Ramos (cell line): Measurements from ENCODE around the gene ZNF532.
"Not testable (repeated sequence)": the region's sequence is repeated elsewhere in the genome, so short reads cannot be mapped to it uniquely, and the experiment has no call there.

ENCODE experiments used
- in situ Hi-C: fragments of 300-500 bp; cut with MboI; formaldehyde crosslinking; loops from one replicate; pipeline ENCODE4 v1.14.3; 2022; ENCODE audit warnings: low sequenced_read_pairs; ENCODE audit not compliant: unreplicated experiment

Gene ZNF532

DNA sequence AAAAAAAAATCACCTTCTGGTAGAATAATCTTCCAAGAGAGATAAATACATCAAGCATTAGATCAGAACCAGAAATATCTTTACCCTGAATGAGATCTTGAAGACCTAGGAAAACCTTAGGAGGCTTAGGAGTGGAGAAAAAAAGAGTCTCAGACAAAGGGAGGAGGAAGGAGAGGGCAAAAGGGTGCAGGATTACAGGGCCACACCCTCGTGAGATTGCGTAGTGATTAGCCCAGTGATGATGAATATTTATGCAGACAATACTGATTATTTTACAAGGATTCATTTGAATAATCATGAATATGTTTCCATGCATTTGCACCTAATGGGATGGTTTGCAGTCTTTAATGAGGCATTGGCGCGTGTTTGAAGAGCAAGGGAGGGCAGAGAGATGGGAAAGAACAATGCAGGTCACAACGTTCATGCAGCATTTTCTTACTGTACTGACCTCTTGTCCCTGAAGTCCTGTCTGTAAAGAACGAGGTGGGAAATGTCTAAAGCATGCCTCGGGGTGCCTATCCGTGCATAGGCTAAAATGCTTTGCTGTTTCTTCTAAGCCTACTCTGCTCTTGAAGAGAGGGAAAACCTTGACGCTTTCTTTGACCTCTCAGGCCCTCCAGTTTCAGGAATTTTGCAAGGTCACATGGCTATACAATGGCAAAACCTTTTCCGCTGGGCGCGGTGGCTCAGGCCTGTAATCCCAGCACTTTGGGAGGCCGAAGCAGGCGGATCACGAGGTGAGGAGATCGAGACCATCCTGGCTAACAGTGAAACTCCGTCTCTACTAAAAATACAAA lies 18.6 kb upstream of the ZNF532 start:
- in situ Hi-C loops = no loop called here

DNA sequence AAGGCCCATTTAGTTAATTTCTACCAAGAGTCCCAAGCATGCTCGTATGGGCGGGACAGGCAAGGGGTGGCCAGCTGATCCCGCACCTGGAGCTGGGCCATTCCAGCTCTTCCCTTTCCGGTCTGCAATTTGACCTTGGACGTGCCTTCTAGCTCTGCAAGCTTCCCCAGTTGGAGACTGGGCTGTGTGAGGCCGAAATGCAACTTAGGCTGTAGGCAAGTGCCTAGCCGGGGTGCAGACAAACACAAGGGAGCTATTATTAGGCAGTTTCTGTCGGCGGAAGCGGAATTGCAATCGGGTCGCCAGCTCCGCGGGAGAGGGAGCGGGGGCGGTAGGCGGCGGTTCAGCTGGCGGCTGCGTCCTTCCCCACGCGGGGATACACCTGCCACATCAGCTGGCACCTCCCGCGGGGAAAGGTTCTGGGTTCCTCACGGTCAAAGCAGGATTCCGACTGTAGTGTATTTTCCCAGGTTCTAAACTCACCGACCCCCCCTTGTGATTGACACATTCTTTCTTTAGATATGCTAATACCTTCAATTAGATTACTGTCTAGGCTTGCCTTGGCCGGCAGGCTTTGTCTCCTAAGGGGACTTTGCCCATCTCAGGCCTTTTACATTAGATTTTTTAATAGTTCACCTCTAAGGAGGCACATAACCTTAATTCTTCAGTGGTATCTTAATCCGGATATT lies 17.1 kb upstream of the ZNF532 start:
- in situ Hi-C loops = no loop called here

DNA sequence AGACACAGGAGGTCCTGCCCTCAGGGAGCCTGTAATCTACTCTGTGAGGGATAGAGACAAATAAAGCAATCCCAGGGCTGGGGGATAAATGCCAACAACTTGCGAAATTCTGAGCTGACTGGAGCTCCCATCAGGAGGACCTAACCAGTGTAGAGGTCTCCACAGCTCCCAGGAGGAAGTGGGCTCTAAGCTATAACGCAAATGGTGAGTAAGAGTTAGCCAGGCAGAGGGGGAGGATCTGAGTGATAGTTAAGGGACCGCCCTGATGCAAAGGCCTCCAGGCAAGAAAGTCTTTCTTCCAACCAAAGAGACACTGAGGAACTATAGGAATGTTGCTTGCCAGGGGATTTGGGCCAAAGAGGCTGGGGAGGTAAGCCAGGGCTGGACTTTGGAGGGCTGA lies 16.0 kb upstream of the ZNF532 start:
- in situ Hi-C loops = no loop called here

DNA sequence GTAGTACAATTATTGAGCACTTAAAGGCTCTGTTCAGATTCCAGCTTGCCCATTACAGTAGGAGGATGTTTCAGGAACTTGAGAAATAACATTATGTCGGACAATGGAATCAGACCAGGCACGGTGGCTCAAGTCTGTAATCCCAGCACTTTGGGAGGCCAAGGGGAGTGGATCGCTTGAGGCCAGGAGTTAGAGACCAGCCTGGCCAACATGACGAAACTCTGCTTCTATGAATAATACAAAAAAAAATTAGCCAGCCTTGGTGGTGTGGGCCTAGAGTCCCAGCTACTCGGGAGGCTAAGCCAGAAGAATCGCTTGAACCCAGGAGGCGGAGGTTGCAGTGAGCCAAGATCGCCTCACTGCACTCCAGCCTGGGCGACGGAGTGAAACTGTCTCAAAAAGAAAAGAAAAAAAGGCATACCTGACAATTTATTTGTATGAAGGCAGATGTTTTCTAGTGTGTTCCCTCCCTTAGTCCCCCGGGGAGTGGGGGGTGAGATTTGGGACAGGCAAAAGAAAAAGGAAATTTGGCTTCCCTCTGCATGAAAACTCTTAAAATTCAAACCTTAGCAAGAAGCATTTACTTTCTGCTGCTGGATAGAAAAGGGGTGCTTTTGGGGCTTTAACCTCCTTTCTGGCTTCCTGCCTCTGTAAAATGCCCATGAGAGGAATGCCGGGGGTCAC lies 13.7 kb upstream of the ZNF532 start:
- in situ Hi-C loops = no loop called here

DNA sequence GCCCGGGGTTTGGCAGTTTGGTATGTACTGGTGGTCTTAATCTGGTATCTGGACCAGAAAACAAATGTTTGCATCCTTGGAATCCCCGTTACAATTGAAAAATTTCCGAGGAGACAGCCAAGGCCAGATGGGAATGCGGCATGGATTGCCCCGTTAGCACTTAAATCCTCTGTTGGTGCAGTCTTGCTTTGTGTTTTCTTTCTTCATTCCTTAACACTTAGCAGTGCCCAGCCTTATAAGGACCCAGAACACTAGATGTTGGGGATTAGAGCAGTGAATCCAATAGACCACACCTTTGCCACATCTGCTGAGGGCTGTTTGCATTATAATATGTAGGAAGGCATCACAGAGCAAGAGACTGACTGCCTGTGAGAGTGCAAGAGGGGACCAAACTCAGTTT lies 12.8 kb upstream of the ZNF532 start:
- in situ Hi-C loops = no loop called here

DNA sequence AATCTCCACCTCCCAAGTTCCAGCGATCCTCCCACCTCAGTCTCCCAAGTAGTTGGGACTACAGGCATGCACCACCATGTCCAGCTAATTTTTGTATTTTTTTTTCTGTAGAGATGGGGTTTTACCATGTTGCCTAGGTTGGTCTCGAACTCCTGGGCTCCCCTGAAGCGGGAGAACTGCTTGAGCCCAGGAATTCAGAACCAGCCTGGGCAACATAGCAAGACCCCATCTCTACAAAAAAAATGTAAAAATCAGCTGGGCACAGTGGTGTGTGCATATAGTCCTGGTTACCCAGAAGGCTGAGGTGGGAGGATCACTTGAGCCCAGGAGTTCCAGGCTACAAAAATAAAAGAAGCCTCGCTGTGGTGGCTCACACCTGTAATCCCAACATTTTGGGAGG lies 12.0 kb upstream of the ZNF532 start:
- in situ Hi-C loops = no loop called here

DNA sequence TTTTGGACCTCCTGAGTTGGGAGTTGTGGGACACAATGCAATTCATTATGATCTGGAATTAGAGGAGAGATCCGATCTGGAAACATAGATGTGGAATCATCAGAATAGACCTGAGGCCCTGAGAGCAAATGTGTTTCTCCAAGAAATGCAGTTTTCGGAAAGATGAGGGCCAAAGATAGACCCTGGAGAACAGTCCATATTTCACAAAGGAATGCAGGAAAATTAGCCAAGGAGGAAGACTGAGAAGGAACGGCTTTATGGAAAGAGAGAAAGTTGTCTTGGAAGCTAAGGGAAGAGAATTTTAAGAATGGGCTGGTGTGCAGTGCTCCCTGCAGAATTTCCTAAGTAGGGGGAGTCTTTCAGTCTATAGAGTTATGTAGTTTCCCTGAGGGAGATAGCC lies 11.1 kb upstream of the ZNF532 start:
- in situ Hi-C loops = no loop called here

DNA sequence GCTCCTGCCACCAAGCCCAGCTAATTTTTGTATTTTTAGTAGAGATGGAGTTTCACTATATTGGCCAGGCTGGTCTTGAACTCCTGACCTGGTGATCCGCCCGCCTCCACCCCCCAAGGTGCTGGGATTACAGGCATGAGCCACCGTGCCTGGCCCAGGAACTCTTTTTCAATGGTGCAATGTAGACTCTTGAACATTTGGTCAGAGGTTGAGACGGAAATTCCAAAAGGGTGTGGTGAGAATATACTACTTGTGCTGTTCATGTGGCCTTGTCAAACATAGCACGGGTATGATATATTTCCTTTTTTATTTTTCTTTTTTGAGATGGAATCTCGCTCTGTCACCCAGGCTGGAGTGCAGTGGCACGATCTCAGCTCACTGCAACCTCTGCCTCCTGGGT lies 9.2 kb upstream of the ZNF532 start:
- in situ Hi-C loops = not testable (repeated sequence)

DNA sequence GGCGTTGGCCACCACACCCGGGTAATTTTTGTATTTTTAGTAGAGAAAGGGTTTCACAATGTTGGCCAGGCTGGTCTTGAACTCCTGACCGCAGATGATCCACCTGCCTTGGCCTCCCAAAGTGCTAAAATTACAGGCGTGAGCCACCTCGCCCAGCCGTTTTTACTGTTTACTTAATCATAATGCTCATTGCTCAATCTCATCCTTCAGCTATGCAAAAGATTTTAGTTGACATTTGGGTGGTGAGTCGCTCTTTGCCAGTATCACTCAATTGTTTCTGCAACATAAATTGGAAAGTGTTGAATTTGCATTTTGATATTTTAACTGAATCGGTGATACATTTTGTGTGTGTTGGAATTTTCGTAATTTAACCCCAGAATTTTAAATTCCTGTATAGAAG lies 7.8 kb upstream of the ZNF532 start:
- in situ Hi-C loops = no loop called here

DNA sequence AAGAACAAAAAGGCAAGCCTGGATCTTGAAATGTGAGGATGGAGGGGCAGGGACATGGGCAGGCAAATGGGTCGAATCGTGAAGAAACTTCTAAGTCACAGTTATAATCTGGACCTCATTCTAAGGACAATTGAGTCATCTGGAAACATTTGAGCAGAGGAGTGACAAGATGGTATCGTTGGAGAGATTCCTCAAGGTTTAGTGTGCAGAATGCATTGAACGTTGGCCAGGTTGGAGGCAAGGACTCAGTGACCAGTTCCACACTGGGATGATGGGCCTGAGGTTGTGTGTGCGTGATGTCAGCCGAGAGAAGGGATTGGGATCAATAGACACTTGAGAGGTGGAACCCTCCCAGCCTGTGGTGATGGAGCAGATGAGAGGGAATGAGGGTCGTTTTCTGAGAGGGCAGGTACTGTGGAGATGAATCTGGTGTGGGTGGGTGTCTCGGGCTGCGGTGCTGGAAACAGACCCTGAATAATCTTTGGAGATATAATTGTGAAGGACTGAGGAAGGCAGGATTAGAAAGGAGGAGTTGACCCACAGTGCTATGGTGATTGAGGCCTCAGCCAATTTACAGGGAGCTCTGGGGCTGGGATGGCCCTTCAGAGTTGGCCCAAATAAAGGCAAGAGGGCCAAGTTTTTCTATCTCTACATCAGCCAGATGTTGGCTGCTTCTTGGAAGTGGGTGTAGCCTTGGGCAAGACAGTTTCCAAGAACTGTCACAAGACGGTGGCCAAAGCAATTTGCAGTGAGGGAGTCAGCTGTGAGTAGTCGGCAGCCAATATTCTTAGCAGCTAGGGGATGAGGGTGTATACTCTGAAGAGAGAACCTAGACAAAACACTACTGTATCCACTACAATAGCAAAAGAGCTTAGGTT lies 5.8 kb upstream of the ZNF532 start:
- in situ Hi-C loops = no loop called here

DNA sequence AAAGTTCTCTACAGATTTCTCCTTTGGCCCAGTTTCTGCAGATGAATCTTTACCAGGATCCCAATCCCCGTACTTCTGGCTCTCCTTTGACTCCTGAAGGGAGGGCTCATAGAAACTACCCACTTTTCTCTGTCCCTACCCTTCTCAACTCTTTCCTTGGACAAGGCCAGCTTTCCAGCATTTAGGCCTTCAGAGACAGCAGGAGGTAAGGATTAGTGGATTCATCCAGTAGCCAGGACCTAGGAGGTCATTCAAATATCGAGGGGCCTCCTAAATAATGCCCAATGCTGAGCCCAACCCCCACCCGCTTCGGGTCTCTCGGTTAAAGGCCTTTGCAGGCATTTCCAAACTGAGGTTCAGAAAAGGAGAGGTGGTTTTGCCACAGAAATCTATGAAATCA lies 4.8 kb upstream of the ZNF532 start:
- in situ Hi-C loops = no loop called here

DNA sequence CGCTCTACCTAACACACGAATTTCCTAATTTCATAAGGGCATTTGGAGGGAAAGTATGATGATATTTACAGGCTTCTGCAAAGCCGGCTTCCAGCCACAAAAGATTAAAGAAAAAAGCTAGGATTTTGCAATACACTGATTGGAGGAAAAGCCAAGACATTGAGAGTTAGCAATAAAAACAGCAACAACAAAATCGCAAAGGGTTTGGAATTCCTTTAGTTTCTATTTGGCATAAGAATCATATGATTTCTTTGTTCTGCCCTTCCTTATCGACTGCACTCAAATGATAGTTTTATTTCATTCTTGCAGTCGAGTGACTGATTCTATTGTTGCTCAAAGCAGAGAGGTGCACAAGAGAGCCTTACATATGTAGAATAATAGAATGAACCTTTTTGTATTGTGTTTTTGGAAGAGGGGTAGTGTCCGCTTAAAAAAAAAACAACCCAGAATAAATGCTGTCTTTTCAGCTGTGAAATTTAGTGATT lies 3.9 kb upstream of the ZNF532 start:
- in situ Hi-C loops = no loop called here

DNA sequence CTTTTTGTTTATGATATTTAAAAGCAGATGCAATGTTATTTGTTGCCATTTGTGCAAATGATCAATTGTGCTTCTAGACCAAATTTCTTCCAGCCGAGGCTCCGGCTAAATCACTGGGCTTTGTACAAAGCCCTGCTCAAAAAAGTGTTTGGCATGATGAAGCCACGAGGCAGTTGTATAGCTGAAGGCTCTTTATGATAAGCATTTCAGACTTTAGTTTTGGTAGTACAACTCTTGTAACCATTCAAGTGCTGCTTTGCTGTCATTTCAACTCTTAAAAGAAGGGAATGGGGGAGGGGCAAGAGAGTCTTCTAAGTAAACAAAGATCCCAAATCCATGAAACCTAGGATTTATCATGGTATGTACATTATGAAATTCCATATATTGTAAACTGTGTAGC lies 3.3 kb upstream of the ZNF532 start:
- in situ Hi-C loops = no loop called here

DNA sequence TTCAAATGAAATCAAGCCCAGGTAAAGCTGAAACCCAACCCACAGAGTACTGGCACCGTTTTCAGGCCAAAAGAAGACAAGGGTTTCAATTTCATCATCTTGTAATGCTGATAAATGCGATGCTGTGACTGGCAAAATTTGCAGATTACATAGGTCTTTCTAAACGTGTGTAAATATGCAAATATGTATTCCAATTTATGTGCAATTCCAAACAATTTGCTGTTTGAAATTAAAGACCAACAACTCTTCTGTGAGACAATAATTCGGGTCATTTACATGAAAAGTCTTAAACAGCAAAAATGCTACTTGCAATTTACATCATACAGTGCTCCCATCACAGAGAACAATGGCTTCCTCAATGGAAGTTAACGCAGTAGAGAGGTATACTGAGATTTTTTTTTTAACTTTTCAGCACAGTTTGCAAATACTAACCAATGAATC lies 2.8 kb upstream of the ZNF532 start:
- in situ Hi-C loops = no loop called here

DNA sequence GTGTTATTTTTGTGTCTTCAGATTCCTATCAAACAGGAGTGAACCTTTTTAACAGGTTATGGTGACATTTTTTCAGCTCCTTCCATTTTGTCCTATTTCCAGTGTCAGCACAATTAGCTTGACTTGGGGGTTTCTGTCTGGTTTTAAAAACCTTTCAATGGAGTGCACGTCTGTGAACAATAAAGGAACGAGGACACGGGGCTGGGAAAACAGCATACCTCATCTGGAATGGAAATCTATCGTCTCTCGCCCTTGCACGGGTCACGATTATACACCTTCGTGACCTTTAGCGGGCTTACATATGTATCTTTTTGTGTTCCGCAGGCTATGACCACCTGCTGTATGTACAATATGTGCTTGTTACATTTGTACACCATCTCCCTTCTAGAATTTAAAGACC lies 2.3 kb upstream of the ZNF532 start:
- in situ Hi-C loops = no loop called here

DNA sequence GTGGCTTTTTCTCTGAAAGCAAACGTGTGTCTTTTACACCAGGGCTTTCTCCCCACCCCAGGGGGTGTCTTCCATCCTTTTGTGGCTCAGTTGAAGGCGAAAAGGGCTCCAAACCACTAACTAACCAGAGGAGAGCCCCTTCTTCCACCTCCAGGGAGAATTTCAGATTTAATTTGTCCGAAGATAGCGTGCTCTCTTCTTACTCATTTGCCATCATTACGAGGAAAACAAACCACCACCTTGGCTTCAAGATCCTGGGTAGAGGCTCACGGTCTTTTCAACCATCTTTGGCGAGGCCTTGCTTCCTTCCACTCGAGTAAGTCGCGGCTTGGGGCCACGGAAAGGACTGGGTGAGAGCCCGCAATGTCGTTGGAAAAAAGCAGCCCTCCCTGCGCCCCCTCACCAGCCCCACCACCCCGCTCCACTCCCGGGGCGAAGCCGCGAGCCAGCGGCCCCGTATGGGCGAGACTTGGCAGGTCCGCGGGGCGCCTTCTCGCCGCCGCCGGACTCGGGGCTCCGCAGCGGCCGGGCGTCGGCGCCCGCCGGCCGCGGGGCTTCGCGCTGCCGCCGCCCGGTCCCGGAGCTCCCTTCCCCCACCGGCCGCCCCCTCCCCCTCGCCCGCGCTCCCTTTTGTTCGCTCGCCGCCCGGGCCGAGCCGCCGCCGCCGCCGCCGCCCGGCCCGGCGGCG lies 1.7 kb upstream of the ZNF532 start:
- in situ Hi-C loops = no loop called here

DNA sequence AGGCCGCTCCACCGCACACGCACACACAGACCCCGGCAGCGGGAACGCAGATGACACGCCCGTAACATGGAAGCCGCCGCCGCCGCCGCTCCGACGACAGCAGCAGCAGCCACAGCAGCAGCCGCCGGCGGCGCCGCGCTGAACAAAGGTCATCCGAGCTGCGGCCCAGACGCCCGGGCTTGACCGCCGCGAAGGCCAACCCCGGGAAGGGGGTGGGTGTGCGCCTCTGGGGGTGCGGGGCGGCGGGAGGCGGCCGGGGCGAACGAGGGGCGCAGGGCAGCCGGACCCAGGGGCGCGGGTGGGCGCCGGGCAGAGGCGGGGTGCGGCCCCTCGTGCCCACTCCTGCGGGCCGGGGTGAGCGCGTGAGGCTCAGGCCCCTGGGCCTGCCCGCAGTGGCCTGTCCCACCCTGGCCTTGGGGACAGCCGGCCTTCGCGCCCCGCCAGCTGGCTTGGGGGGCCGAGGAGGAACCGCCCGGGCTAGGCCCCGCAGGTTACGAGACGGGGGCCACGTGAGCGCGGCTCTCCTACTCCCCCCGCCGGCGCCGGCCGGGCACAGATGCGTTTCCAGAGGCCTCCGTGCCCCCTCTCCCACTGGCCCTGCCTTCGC lies 1.0 kb upstream of the ZNF532 start:
- in situ Hi-C loops = no loop called here

DNA sequence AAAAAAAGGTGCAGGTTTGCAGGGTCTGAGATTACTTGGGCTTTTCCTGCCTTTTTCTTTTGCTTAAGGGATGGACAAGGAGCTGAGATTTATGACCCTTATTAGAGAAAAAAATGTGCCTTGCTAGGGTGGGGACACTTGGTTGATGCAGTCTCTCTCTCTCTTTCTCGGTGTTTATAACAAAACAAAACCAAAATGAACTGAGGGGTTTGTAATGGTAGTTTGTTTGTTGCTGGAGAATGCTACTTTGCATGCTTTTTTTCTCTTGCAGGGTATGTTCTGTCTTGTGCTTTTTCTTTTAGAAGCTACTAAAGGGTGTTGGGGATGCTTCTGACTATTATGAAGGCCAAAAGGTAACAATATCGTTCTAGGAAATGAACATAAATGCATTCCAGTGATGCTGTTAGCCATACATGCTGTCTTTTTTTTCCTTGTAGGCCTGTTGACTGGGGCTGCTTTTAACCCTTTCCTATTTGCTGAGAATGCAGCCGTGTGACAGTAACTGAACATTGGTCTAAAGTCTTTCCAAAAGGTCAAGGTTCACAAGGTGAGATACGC lies 435 bp downstream of the ZNF532 start:
- in situ Hi-C loops = no loop called here

DNA sequence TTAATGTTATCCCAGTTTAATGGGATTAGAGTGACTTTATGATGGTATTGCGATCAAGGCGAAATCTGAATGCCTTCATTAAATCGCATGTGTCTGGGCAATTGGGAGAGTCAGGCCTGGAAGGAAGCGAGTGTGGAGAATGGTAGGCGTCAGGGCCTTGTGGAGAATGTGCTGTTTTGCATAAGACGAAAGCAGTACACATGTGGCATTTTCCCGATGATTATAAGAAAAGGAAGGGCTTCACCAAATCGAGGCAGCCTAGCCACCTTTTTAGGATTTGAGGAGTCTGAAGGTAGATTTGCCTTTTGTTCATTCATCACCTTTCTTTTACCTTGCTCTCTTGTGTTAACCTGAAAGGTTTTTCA lies 1.0 kb downstream of the ZNF532 start:
- in situ Hi-C loops = no loop called here
